Measurements from ENCODE around the gene ZNF471.

ZNF471 gene

GRCh38 chr19:56507446-56508289 is at the start of gene ZNF471:
Gene ZNF471, plus strand, starts transcription at chr19:56507855. Its CDS starts 3,717 bp downstream, at chr19:56511572.
- CTCF ChIA-PET, result no interaction called here
- no peak for TF ChIP-seq CTCF (IDR thresholded peaks at IDR 0.05; ENCODE audit: control extremely low read depth, extremely low read depth, low read depth, missing control alignments)
- no peak for DNase-seq (ENCODE audit: extremely low spot score)
- POLR2A ChIA-PET, result no interaction called here

- DNase-seq (ENCODE audit: extremely low spot score), result no peak
- TF ChIP-seq CTCF (IDR thresholded peaks at IDR 0.05; ENCODE audit: control extremely low read depth, extremely low read depth, low read depth, missing control alignments), result no peak
- POLR2A ChIA-PET, result no interaction called here
- CTCF ChIA-PET, result no interaction called here
Measured at GRCh38 chr19:56474308-56474707, 33.3 kb upstream of the ZNF471 start.

- POLR2A ChIA-PET, result no interaction called here
- DNase-seq (ENCODE audit: extremely low spot score), result no peak
- TF ChIP-seq CTCF (IDR thresholded peaks at IDR 0.05; ENCODE audit: control extremely low read depth, extremely low read depth, low read depth, missing control alignments), result no peak
- CTCF ChIA-PET, result no interaction called here
Measured at GRCh38 chr19:56476093-56476492, 31.6 kb upstream of the ZNF471 start.

- POLR2A ChIA-PET, result no interaction called here
- no peak for DNase-seq (ENCODE audit: extremely low spot score)
- CTCF ChIA-PET, result no interaction called here
- no peak for TF ChIP-seq CTCF (IDR thresholded peaks at IDR 0.05; ENCODE audit: control extremely low read depth, extremely low read depth, low read depth, missing control alignments)
Measured at GRCh38 chr19:56476651-56477428, 30.8 kb upstream of the ZNF471 start, which contains the start of gene ZNF667. Gene ZNF667, minus strand, starts transcription at chr19:56477345. Its CDS starts 14,975 bp downstream, at chr19:56462370.

GRCh38 chr19:56477429-56478338 is 30.0 kb upstream of the ZNF471 start:
- no peak for TF ChIP-seq CTCF (IDR thresholded peaks at IDR 0.05; ENCODE audit: control extremely low read depth, extremely low read depth, low read depth, missing control alignments)
- DNase-seq (ENCODE audit: extremely low spot score), result no peak
- POLR2A ChIA-PET, result no interaction called here
- CTCF ChIA-PET, result no interaction called here

- ChIA-PET POLR2A (no interaction called here), CTCF (no interaction called here)
- TF ChIP-seq CTCF (IDR thresholded peaks at IDR 0.05; ENCODE audit: control extremely low read depth, extremely low read depth, low read depth, missing control alignments), result no peak
- no peak for DNase-seq (ENCODE audit: extremely low spot score)
Measured at GRCh38 chr19:56491399-56491798, 16.3 kb upstream of the ZNF471 start.
